Measurements from ENCODE around the gene ZFX.
A peak's percentile ranks its signal among the peaks of the same experiment; 100 is the strongest.
"Not testable (repeated sequence)": the region's sequence is repeated elsewhere in the genome, so short reads cannot be mapped to it uniquely, and the experiment has no call there.

ZFX gene

GRCh38 chrX:24149351-24150050 is at the start of gene ZFX:
Gene ZFX, plus strand, starts transcription at chrX:24149729. Its CDS starts 23,014 bp downstream, at chrX:24172743.
- peak in 1 of 2 experiments; percentile 56 for DNase-seq

- DNase-seq: no peak
Observed at GRCh38 chrX:24100713-24101112, 48.8 kb upstream of the ZFX start.

DNA sequence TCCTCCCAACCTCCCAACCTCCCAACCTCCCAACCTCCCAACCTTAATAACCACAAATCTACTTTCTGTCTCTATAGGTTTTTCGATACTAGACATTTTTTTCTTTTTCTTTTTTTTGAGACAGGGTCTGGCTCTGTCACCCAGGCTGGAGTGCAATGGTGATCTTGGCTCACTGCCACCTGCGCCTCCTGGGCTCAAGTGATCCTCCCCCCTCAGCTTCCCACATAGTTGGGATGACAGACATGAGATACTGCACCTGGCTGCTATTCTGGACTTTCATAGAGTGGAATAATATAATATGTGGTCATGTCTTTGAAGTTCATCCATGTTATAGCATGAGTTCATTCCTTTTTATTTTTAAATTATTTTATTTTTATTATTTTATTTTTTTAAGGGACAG is 39.5 kb upstream of the ZFX start:
- DNase-seq: no peak

GRCh38 chrX:24113181-24113580 is 36.3 kb upstream of the ZFX start:
- no peak for DNase-seq

GRCh38 chrX:24117258-24117657 is 32.3 kb upstream of the ZFX start:
- DNase-seq: no peak

DNA sequence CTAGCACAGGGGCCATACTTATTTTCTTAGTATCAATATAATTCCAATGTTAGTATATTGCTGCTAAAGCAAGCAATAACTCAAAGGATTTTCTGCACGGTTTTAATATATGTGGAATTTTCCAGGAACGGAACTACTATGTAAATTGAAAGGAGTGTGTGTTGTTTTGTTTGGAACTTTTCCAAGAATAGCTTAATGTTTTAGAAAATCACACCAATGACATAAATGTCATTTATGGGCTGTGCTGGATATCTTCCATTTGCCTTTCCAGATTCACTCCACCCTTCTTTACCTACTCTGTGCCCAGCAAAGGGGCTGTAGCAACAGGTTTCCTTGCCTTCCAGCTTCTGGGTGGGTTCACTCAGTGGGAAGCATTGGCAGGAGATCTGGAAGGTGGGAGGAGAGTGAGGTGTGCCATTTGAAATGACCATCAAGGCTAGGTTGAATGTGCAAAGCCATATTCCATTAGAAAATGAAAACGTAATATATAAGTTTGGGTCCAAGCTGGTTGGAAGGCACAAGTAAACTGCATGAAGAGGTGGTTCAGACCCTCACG is 25.2 kb upstream of the ZFX start:
- no peak for DNase-seq

GRCh38 chrX:24125028-24125612 is 24.4 kb upstream of the ZFX start:
- no peak for DNase-seq

GRCh38 chrX:24131476-24131875 is 18.1 kb upstream of the ZFX start:
- no peak for DNase-seq

GRCh38 chrX:24133312-24133711 is 16.2 kb upstream of the ZFX start:
- no peak for DNase-seq

DNA sequence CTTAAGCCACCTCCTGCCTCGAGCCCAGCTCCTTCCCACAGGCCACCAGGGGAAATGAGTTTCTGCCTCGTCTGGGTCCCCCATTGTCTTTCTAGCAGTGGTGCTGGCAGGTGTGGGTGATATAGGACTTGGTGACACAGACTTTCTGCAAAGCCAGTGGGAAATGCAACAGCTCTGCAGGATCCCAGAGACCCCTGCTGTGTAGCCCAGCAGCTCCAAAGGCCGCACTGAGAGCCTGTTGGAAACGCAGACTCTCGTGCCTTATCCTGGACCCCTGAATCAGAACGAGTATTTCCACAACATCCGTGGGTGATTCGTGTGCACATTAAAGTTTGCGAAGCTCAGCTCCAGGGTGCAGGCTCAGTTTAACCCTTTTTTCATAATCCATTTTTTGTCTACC is 13.8 kb upstream of the ZFX start:
- DNase-seq: not testable (repeated sequence)

GRCh38 chrX:24137192-24137591 is 12.3 kb upstream of the ZFX start:
- no peak for DNase-seq

DNA sequence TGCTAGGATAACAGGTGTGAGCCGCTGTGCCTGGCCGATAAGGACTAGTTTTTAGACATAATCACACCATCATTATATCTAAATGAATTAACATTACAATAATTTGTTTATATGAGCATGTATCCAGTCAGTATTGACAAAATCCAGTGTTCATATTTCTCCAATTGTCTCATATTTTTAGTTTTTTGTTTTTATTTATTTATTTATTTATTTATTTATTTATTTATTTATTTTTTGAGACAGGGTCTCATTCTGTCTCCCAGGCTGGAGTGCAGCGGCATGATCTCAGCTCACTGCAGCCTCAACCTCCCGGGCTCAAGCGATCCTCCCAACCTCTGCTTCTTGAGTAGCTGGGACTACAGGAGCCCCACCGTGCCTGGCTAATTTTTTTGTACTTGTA is 5.5 kb upstream of the ZFX start:
- DNase-seq: not testable (repeated sequence)

GRCh38 chrX:24144528-24144927 is 5.0 kb upstream of the ZFX start:
- DNase-seq: no peak

GRCh38 chrX:24145303-24146186 is 4.0 kb upstream of the ZFX start:
- DNase-seq: no peak

DNA sequence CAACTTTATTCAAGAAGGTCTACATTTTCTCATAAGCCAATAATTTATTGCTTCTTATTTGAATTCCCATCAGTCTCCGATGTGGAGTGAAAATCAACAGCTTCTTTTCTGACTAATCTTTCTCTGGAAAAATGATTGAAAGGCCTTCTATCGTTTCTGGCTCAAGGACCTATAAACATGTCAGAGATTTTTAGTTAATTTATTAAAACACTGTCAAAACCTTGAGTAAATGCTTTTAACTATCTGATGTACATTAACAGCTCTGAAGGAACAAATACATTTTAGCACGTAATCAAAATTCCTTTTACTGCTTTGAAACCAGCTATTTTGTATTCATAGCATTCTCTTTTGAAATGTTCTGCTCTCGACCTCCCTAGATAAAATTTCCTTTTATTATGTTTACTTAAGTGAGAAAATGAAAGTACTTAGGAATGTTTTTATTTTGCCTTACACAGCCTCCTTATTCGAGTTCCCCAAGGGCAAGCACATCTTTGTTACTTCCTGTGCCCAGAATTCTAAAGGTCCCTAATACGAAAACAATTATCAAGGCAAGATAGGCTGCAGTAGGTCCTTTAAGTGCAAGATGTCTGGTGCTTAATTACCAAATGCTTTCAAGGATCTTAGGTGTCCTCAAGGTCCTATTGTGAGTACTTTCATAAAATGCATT is 3.1 kb upstream of the ZFX start:
- peak in 1 of 2 experiments; percentile 6 for DNase-seq

GRCh38 chrX:24147165-24147564 is 2.4 kb upstream of the ZFX start:
- no peak for DNase-seq

- DNase-seq: no peak
Observed at GRCh38 chrX:24148121-24148520, 1.4 kb upstream of the ZFX start.

GRCh38 chrX:24148535-24149350 is 786 bp upstream of the ZFX start:
- peak in 1 of 2 experiments; percentile 35 for DNase-seq

DNA sequence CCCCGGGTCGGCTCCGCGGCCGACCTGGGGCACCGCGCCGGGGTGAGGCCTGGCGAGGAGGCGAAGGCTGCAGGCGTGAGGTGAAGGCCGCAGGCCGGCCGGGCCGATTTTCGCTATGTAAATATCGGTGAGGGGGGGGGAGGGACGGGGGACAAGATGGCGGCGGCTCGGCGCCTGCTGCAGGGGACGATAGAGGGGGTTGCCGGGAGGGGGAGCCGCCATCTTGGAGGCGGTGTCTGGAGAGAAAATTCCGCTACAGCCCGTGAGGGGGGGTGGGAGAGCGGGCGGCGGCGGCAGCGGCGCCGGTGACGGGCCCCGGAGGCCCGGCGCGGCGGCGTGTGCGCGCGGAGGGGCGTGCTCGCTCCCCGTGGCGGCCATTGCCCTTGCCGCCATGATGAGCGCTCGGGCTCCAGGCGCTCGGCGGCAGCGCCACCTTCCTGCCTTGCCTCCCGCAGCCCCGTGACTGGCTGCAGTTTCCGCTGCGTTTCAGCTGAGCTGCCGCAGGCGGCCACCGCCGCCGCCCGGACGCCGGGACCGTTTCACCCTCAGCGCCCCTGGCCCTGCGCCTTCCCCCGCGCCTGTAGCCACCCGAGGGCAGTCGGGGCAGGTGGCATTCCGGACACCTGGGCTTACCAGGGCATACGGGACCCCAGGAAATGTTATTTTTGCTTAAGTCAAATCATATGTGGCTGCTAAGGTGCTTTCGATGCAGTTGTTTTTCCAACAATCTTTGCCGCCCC is 692 bp downstream of the ZFX start:
- peak; percentile 82 to 88 for DNase-seq

GRCh38 chrX:24150898-24151297 is 1.4 kb downstream of the ZFX start:
- DNase-seq: no peak

DNA sequence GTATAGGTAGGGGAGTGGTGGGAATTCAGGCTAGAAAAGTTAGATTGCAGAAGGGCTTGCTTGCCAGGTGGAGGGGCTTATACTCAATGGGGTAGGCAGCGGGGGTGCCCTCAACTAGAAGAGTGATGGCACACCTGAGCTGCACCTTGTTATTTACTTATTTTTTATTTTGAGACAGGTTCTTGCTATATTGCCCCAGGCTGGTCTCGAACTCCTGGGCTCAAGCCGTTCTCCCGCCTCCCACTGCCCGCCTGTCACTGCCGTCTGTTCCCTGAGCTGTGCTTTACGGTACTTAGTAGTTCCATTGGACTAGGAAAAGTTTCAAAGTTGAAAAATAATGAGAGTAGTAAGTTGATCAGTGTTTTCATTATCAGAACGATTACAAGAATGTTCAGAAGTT is 2.0 kb downstream of the ZFX start:
- DNase-seq: no peak

All from NCI-H524 (cell line).